ENCODE results near the gene TMEM150B.

DNA sequence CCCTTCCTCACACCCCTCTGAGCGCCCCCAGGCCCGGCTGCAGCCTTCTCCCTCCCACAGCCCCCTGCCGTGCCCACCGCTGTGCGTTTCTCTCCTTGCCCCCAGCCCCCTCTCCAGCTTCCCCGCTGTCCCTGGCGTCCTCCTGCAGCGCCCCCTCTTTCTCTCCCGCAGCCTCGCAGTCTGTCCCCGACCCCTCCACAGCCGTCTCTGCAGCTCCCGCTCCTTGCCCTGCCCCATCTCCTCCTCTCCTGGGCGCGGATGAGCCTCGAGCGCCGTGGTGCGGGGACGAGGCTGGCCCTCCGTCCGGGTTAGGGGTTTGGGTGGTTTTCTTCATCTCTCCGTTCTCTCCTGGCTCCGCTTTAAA is 15.6 kb upstream of the TMEM150B start:
- TF ChIP-seq, protein P1, sequence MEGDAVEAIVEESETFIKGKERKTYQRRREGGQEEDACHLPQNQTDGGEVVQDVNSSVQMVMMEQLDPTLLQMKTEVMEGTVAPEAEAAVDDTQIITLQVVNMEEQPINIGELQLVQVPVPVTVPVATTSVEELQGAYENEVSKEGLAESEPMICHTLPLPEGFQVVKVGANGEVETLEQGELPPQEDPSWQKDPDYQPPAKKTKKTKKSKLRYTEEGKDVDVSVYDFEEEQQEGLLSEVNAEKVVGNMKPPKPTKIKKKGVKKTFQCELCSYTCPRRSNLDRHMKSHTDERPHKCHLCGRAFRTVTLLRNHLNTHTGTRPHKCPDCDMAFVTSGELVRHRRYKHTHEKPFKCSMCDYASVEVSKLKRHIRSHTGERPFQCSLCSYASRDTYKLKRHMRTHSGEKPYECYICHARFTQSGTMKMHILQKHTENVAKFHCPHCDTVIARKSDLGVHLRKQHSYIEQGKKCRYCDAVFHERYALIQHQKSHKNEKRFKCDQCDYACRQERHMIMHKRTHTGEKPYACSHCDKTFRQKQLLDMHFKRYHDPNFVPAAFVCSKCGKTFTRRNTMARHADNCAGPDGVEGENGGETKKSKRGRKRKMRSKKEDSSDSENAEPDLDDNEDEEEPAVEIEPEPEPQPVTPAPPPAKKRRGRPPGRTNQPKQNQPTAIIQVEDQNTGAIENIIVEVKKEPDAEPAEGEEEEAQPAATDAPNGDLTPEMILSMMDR (IDR thresholded peaks at IDR 0.05) = peak in 1 of 4 experiments; percentile 17
- no peak for TF ChIP-seq POLR2A (IDR thresholded peaks at IDR 0.05)
- no peak for TF ChIP-seq EP300 (IDR thresholded peaks at IDR 0.05)
